Measurements from ENCODE around the gene LMAN2.

GRCh38 chr5:177315411-177315810 is 36.1 kb downstream of the LMAN2 start:
- no peak for TF ChIP-seq POLR2A (IDR thresholded peaks at IDR 0.05)
- no peak for TF ChIP-seq CTCF (IDR thresholded peaks at IDR 0.05)
- TF ChIP-seq EP300 (IDR thresholded peaks at IDR 0.05) = no peak
- TF ChIP-seq POLR2AphosphoS5 (IDR thresholded peaks at IDR 0.05) = no peak

Data from suprapubic skin (tissue), 4 donors.